K562 (cell line): Measurements from ENCODE around the gene PLCL1. TPM values are rescaled to one million over a fixed set of nuclear protein-coding genes. Genes with fewer than 3 reads are reported as not detected.
A peak's percentile ranks its signal among the peaks of the same experiment; 100 is the strongest.

Source experiments
- BRD4 ChIP-seq: fragments of 200-600 bp; sonication (generic); IDR thresholded peaks from 2 replicates; pipeline ENCODE4 v1.6.1; 2017; ENCODE audit warnings: inconsistent platforms
- GTF2A2 ChIP-seq: IDR thresholded peaks from 2 replicates; pipeline ENCODE4 v1.6.1; 2016; ENCODE audit warnings: mild to moderate bottlenecking, missing genetic modification characterization, missing compliant biosample characterization
- ZNF347 ChIP-seq: fragments of 450-650 bp; formaldehyde crosslinking; IDR thresholded peaks from 2 replicates; pipeline ENCODE4 v1.4.0; 2020; ENCODE audit warnings: low read depth, mild to moderate bottlenecking, moderate library complexity
- polyA plus RNA-seq, 8 experiments: library from polyadenylated mRNA; depleted of rRNA in 4 of 8; stranded (reverse) in 5 of 8; unstranded in 3 of 8; fragments of >200 nt; fragmentation: Nextera tagmentation in 2 of 8; fragmentation: Illumina TruSeq in 1 of 8; extraction: Ambion mirVana in 2 of 8; extraction: Trizol in 1 of 8; gene quantifications; 2 replicates each; pipeline versions ENCODE4 v1.2.1 to v1.2.3, GENCODE V29; 2011 to 2014; ENCODE audit warnings: inconsistent platforms in 1 of 8, missing spikeins in 1 of 8
- total RNA-seq, 7 experiments: library from RNA; depleted of rRNA in 6 of 7; stranded (reverse); fragments of >200 nt in 6 of 7; fragmentation: Illumina TruSeq in 2 of 7; extraction: Trizol in 2 of 7; gene quantifications; 2 replicates each; pipeline versions ENCODE4 v1.2.1 to v1.2.3, GENCODE V29; 2011 to 2021; ENCODE audit warnings: low replicate concordance in 1 of 7
- TF ChIP-seq, protein P1 (sequence below): sonication (generic); formaldehyde crosslinking; IDR thresholded peaks from 2 replicates; pipeline ENCODE4 v1.4.0; 2020; ENCODE audit warnings: mild to moderate bottlenecking, missing genetic modification reagents
- TF ChIP-seq, protein P2 (sequence below): fragments of 450-650 bp; IDR thresholded peaks from 2 replicates; pipeline ENCODE4 v1.6.1; 2016; ENCODE audit warnings: mild to moderate bottlenecking, moderate library complexity
- TF ChIP-seq, protein P3 (sequence below): IDR thresholded peaks from 2 replicates; pipeline ENCODE4 v1.6.1; 2011; ENCODE audit not compliant: insufficient read length; ENCODE audit errors: extremely low read depth

The PLCL1 gene
- total and polyA plus RNA-seq, 9 of the 15 experiments (the other 6 are each of a cell fraction or from before 2014, with no cell fraction given), result 2.0 to 17.7 (median 8.6) TPM

DNA sequence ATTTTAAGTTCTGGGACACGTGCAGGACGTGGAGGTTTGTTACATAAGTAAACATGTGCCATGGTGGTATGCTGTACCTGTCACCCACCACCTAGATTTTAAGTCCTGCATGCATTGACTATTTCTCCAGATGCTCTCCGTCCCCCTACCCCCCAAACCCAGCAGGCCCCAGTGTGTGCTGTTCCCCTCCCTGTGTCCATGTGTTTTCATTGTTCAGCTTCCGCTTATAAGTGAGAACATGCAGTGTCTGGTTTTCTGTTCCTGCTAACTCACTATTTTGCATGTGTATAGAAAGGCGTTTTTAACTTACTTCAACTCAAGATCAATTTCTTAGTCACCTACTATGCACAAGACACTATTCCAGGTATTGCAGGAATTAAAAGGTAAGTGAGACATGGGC lies 128.0 kb downstream of the PLCL1 start (continued):
- TF ChIP-seq GTF2A2, result 0 out of 2 replicates have a peak, but pooled peaks have one; percentile 30
- TF ChIP-seq, protein P1, sequence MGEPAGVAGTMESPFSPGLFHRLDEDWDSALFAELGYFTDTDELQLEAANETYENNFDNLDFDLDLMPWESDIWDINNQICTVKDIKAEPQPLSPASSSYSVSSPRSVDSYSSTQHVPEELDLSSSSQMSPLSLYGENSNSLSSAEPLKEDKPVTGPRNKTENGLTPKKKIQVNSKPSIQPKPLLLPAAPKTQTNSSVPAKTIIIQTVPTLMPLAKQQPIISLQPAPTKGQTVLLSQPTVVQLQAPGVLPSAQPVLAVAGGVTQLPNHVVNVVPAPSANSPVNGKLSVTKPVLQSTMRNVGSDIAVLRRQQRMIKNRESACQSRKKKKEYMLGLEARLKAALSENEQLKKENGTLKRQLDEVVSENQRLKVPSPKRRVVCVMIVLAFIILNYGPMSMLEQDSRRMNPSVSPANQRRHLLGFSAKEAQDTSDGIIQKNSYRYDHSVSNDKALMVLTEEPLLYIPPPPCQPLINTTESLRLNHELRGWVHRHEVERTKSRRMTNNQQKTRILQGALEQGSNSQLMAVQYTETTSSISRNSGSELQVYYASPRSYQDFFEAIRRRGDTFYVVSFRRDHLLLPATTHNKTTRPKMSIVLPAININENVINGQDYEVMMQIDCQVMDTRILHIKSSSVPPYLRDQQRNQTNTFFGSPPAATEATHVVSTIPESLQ (CRISPR knock-in tag), result no peak
- no peak for TF ChIP-seq ZNF347 (CRISPR knock-in tag)
- TF ChIP-seq, protein P2, sequence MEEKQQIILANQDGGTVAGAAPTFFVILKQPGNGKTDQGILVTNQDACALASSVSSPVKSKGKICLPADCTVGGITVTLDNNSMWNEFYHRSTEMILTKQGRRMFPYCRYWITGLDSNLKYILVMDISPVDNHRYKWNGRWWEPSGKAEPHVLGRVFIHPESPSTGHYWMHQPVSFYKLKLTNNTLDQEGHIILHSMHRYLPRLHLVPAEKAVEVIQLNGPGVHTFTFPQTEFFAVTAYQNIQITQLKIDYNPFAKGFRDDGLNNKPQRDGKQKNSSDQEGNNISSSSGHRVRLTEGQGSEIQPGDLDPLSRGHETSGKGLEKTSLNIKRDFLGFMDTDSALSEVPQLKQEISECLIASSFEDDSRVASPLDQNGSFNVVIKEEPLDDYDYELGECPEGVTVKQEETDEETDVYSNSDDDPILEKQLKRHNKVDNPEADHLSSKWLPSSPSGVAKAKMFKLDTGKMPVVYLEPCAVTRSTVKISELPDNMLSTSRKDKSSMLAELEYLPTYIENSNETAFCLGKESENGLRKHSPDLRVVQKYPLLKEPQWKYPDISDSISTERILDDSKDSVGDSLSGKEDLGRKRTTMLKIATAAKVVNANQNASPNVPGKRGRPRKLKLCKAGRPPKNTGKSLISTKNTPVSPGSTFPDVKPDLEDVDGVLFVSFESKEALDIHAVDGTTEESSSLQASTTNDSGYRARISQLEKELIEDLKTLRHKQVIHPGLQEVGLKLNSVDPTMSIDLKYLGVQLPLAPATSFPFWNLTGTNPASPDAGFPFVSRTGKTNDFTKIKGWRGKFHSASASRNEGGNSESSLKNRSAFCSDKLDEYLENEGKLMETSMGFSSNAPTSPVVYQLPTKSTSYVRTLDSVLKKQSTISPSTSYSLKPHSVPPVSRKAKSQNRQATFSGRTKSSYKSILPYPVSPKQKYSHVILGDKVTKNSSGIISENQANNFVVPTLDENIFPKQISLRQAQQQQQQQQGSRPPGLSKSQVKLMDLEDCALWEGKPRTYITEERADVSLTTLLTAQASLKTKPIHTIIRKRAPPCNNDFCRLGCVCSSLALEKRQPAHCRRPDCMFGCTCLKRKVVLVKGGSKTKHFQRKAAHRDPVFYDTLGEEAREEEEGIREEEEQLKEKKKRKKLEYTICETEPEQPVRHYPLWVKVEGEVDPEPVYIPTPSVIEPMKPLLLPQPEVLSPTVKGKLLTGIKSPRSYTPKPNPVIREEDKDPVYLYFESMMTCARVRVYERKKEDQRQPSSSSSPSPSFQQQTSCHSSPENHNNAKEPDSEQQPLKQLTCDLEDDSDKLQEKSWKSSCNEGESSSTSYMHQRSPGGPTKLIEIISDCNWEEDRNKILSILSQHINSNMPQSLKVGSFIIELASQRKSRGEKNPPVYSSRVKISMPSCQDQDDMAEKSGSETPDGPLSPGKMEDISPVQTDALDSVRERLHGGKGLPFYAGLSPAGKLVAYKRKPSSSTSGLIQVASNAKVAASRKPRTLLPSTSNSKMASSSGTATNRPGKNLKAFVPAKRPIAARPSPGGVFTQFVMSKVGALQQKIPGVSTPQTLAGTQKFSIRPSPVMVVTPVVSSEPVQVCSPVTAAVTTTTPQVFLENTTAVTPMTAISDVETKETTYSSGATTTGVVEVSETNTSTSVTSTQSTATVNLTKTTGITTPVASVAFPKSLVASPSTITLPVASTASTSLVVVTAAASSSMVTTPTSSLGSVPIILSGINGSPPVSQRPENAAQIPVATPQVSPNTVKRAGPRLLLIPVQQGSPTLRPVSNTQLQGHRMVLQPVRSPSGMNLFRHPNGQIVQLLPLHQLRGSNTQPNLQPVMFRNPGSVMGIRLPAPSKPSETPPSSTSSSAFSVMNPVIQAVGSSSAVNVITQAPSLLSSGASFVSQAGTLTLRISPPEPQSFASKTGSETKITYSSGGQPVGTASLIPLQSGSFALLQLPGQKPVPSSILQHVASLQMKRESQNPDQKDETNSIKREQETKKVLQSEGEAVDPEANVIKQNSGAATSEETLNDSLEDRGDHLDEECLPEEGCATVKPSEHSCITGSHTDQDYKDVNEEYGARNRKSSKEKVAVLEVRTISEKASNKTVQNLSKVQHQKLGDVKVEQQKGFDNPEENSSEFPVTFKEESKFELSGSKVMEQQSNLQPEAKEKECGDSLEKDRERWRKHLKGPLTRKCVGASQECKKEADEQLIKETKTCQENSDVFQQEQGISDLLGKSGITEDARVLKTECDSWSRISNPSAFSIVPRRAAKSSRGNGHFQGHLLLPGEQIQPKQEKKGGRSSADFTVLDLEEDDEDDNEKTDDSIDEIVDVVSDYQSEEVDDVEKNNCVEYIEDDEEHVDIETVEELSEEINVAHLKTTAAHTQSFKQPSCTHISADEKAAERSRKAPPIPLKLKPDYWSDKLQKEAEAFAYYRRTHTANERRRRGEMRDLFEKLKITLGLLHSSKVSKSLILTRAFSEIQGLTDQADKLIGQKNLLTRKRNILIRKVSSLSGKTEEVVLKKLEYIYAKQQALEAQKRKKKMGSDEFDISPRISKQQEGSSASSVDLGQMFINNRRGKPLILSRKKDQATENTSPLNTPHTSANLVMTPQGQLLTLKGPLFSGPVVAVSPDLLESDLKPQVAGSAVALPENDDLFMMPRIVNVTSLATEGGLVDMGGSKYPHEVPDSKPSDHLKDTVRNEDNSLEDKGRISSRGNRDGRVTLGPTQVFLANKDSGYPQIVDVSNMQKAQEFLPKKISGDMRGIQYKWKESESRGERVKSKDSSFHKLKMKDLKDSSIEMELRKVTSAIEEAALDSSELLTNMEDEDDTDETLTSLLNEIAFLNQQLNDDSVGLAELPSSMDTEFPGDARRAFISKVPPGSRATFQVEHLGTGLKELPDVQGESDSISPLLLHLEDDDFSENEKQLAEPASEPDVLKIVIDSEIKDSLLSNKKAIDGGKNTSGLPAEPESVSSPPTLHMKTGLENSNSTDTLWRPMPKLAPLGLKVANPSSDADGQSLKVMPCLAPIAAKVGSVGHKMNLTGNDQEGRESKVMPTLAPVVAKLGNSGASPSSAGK, result peak; percentile 38
- peak; percentile 10; the same call in 1 of the 2 replicates for TF ChIP-seq BRD4
- TF ChIP-seq, protein P3, sequence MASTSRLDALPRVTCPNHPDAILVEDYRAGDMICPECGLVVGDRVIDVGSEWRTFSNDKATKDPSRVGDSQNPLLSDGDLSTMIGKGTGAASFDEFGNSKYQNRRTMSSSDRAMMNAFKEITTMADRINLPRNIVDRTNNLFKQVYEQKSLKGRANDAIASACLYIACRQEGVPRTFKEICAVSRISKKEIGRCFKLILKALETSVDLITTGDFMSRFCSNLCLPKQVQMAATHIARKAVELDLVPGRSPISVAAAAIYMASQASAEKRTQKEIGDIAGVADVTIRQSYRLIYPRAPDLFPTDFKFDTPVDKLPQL, result no peak
